ENCODE data around the gene TRIM2. TPM values are rescaled to one million over a fixed set of nuclear protein-coding genes. Genes with fewer than 3 reads are reported as not detected.

TRIM2 gene
- total RNA-seq, 1 experiment from 2014 or later, result 41.4 TPM

GRCh38 chr4:153273751-153274150 lies 69.5 kb downstream of the TRIM2 start:
- Histone ChIP-seq H3K79me2 (ENCODE audit: insufficient read depth, low read length) (no peaks in the 10 kb centered on the region), H3K4me2 (ENCODE audit: low read length) (no peak overlapping the region), H3K27me3 (ENCODE audit: insufficient read depth, low read length) (no peaks in the 10 kb centered on the region), H4K20me1 (ENCODE audit: insufficient read depth) (no peaks in the 10 kb centered on the region), H3K36me3 (ENCODE audit: control insufficient read depth in 1 of 2, insufficient read depth in 2 of 2, low read length in 2 of 2) (peaks cover 0 to 7% of the 10 kb centered on the region in 2 experiments; a peak in 1 of 4 replicates), H3K9me2 (ENCODE audit: insufficient read depth) (no peaks in the 10 kb centered on the region), H3K9ac (ENCODE audit: low read length) (no peak overlapping the region), H3K27ac (ENCODE audit: low read depth, low read length) (no peak overlapping the region), H3K4me1 (ENCODE audit: control insufficient read depth in 1 of 2, insufficient read depth in 2 of 2, low read length in 2 of 2) (no peaks in the 10 kb centered on the region), H3K4me3 (replicated peaks in 1 of 2; ENCODE audit: low read depth in 1 of 2, low read length in 2 of 2) (no peak overlapping the region), H3K9me3 (ENCODE audit: control insufficient read depth in 1 of 2, insufficient read depth in 1 of 2, low read depth in 1 of 2, low read length in 2 of 2) (no peaks in the 10 kb centered on the region), H2AFZ (ENCODE audit: low read depth, low read length, poor library complexity, severe bottlenecking) (no peak overlapping the region)
- DNase-seq (ENCODE audit: low read depth, low spot score) (no peak), ATAC-seq (no peak)
- RAD21 ChIA-PET (ENCODE audit: low non-redundant PET in 1 of 2, low total read pairs in 2 of 2, uncharacterized antibody in 2 of 2, unreplicated experiment in 2 of 2), result no interaction called here
- CTCF ChIA-PET, result no interaction called here
- BruUV-seq (replicated peaks), result no TSS peak
- intact Hi-C loops (cut with micrococcal nuclease), result no loop called here
- POLR2A ChIA-PET, result no interaction called here
- TF ChIP-seq JUND (IDR thresholded peaks at IDR 0.05) (no peak), FOSL1 (IDR thresholded peaks at IDR 0.05; ENCODE audit: low read depth) (no peak), POLR2AphosphoS5 (IDR thresholded peaks at IDR 0.05; ENCODE audit: low read depth, low read length) (no peak), RAD21 (IDR thresholded peaks at IDR 0.05; ENCODE audit: low read depth) (no peak), EZH2 (IDR thresholded peaks at IDR 0.05) (no peak), EGR1 (IDR thresholded peaks at IDR 0.05; ENCODE audit: low read depth) (no peak), EZH2phosphoT487 (IDR thresholded peaks at IDR 0.05; ENCODE audit: borderline replicate concordance) (no peak), CBX3 (IDR thresholded peaks at IDR 0.05; ENCODE audit: low read depth) (no peak), ZNF274 (IDR thresholded peaks at IDR 0.05; ENCODE audit: low read depth, low read length) (no peak), ELF1 (IDR thresholded peaks at IDR 0.05; ENCODE audit: borderline replicate concordance, low read depth) (no peak), SRF (IDR thresholded peaks at IDR 0.05; ENCODE audit: low read depth) (no peak), ZBTB33 (IDR thresholded peaks at IDR 0.05; ENCODE audit: extremely low read depth, insufficient replicate concordance, low read length) (no peak), POLR2A (IDR thresholded peaks at IDR 0.05; ENCODE audit: borderline replicate concordance, extremely low read depth, insufficient read depth, insufficient read length) (no peak), CEBPB (IDR thresholded peaks at IDR 0.05; ENCODE audit: low read depth) (no peak), YY1 (IDR thresholded peaks at IDR 0.05; ENCODE audit: extremely low read depth, insufficient replicate concordance, low read depth, low read length) (no peak), CTCF (IDR thresholded peaks at IDR 0.05 in 2 of 3, conservative IDR thresholded peaks at IDR 0.05 in 1 of 3; ENCODE audit: borderline replicate concordance in 1 of 3, insufficient read depth in 1 of 3, low read depth in 2 of 3, low read length in 2 of 3) (no peak)
- TF ChIP-seq, protein P1, sequence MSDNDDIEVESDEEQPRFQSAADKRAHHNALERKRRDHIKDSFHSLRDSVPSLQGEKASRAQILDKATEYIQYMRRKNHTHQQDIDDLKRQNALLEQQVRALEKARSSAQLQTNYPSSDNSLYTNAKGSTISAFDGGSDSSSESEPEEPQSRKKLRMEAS (IDR thresholded peaks at IDR 0.05), result no peak

Measured in HCT116 (cell line).